HCT116 (cell line): Measurements from ENCODE around the gene TIMP1. TPM values are rescaled to one million over a fixed set of nuclear protein-coding genes. Genes with fewer than 3 reads are reported as not detected.

Experiments used
- ATAC-seq: fragments of 200-7000 bp; cut with Tn5 transposase; 2 replicates; pipeline ENCODE4 v1.9.1; 2020; ENCODE audit warnings: mild to moderate bottlenecking, moderate library complexity
- BruUV-seq: library from RNA; stranded (reverse); fragments of 400-500 nt; replicated peaks from 2 replicates; lab custom pipeline; 2021; lab: Mats Ljungman, UMichigan
- CTCF ChIA-PET: fragments of 300-600 bp; sonication (Branson Sonifier 250); formaldehyde crosslinking; loops from one replicate; lab custom pipeline; 2021; ENCODE audit warnings: antibody characterized with exemption; lab: Charles Lee
- POLR2A ChIA-PET: fragments of 300-600, 350-600 bp; sonication (Branson Sonifier 250); formaldehyde crosslinking; loops from one replicate; lab custom pipeline; 2021; ENCODE audit warnings: antibody characterized with exemption; lab: Charles Lee
- RAD21 ChIA-PET, 2 experiments: fragments of 300-600 bp; sonication (Branson Sonifier 250); formaldehyde crosslinking; loops; one replicate each; lab custom pipeline; 2023; ENCODE audit warnings: low total read pairs in 2 of 2; ENCODE audit not compliant: uncharacterized antibody in 2 of 2, unreplicated experiment in 2 of 2, low non-redundant PET in 1 of 2; lab: Charles Lee
- DNase-seq: peaks from one replicate; pipeline ENCODE4 v3.0.0-alpha.2; 2010; ENCODE audit warnings: low read depth, low spot score
- H2AFZ ChIP-seq: fragments of 200-600 bp; shearing (Covaris generic), sonication (generic); 2 replicates; pipeline ENCODE4 v1.6.1; 2017; ENCODE audit warnings: low read depth, mixed run types, mixed read lengths, antibody characterized with exemption, low read length; ENCODE audit not compliant: poor library complexity, severe bottlenecking
- H3K27ac ChIP-seq: 2 replicates; pipeline ENCODE4 v1.5.1; 2012; ENCODE audit warnings: low read depth, low read length
- H3K27me3 ChIP-seq: fragments of 200-600 bp; sonication (generic); 2 replicates; pipeline ENCODE4 v1.6.1; 2016; ENCODE audit warnings: mixed run types, low read length, mixed read lengths; ENCODE audit not compliant: insufficient read depth
- H3K36me3 ChIP-seq, 2 experiments: fragments of 200-500 bp in 1 of 2; fragments of 200-600 bp in 1 of 2; sonication (Bioruptor generic) in 1 of 2; sonication (generic) in 1 of 2; 2 replicates each; pipeline versions ENCODE4 v1.5.1 to v1.6.1; 2014 to 2016; ENCODE audit warnings: low read length in 2 of 2, inconsistent platforms in 1 of 2, mixed read lengths in 1 of 2, mixed run types in 1 of 2; ENCODE audit not compliant: insufficient read depth in 2 of 2, control insufficient read depth in 1 of 2
- H3K4me1 ChIP-seq, 2 experiments: fragments of 200-600 bp in 1 of 2; sonication (generic) in 1 of 2; 2 replicates each; pipeline versions ENCODE4 v1.5.1 to v1.6.1; 2012 to 2017; ENCODE audit warnings: low read length in 2 of 2, inconsistent platforms in 1 of 2, mild to moderate bottlenecking in 1 of 2, mixed read lengths in 1 of 2, mixed run types in 1 of 2, moderate library complexity in 1 of 2; ENCODE audit not compliant: insufficient read depth in 2 of 2, control insufficient read depth in 1 of 2
- H3K4me2 ChIP-seq: fragments of 200-600 bp; sonication (generic); 2 replicates; pipeline ENCODE4 v1.6.1; 2017; ENCODE audit warnings: mixed run types, low read length, mixed read lengths
- H3K4me3 ChIP-seq, 2 experiments: fragments of 200-600 bp in 1 of 2; sonication (generic) in 1 of 2; replicated peaks in 1 of 2; 2 replicates each; pipeline ENCODE4 v1.5.1; 2011 to 2016; ENCODE audit warnings: low read length in 2 of 2, control low read depth in 1 of 2, low read depth in 1 of 2, mild to moderate bottlenecking in 1 of 2, mixed read lengths in 1 of 2, mixed run types in 1 of 2
- H3K79me2 ChIP-seq: fragments of 200-600 bp; sonication (generic); 2 replicates; pipeline ENCODE4 v1.6.1; 2017; ENCODE audit warnings: mild to moderate bottlenecking, mixed run types, low read length, moderate library complexity, mixed read lengths; ENCODE audit not compliant: insufficient read depth
- H3K9ac ChIP-seq: fragments of 200-600 bp; sonication (generic); 2 replicates; pipeline ENCODE4 v1.6.1; 2016; ENCODE audit warnings: low read length, mixed read lengths
- H3K9me2 ChIP-seq: fragments of 200-600 bp; sonication (generic), shearing (Covaris generic); 2 replicates; pipeline ENCODE4 v1.6.1; 2017; ENCODE audit warnings: mixed run types, mild to moderate bottlenecking, moderate library complexity; ENCODE audit not compliant: insufficient read depth
- H3K9me3 ChIP-seq, 2 experiments: fragments of 200-500 bp in 1 of 2; fragments of 200-600 bp in 1 of 2; sonication (Bioruptor generic) in 1 of 2; sonication (generic) in 1 of 2; 2 replicates each; pipeline ENCODE4 v1.6.1; 2014 to 2017; ENCODE audit warnings: low read length in 2 of 2, mixed read lengths in 2 of 2, inconsistent platforms in 1 of 2, low read depth in 1 of 2, mild to moderate bottlenecking in 1 of 2, mixed run types in 1 of 2, moderate library complexity in 1 of 2; ENCODE audit not compliant: control insufficient read depth in 1 of 2, insufficient read depth in 1 of 2
- H4K20me1 ChIP-seq: fragments of 200-600 bp; sonication (generic), shearing (Covaris generic); 2 replicates; pipeline ENCODE4 v1.6.1; 2017; ENCODE audit warnings: mixed run types, mild to moderate bottlenecking, moderate library complexity; ENCODE audit not compliant: insufficient read depth
- CEBPB ChIP-seq: IDR thresholded peaks from 2 replicates; pipeline ENCODE4 v1.6.1; 2012; ENCODE audit warnings: low read depth
- CTCF ChIP-seq, 3 experiments: fragments of 200-600 bp in 1 of 3; sonication (generic) in 1 of 3; IDR thresholded peaks in 2 of 3; conservative IDR thresholded peaks in 1 of 3; 2 replicates each; pipeline ENCODE4 v1.5.1; 2012 to 2017; ENCODE audit warnings: low read depth in 2 of 3, low read length in 2 of 3, antibody characterized with exemption in 1 of 3, borderline replicate concordance in 1 of 3, control low read depth in 1 of 3, mild to moderate bottlenecking in 1 of 3, mixed read lengths in 1 of 3, mixed run types in 1 of 3, moderate library complexity in 1 of 3; ENCODE audit not compliant: insufficient read depth in 1 of 3
- EGR1 ChIP-seq: IDR thresholded peaks from 2 replicates; pipeline ENCODE4 v1.6.1; 2012; ENCODE audit warnings: low read depth
- ELF1 ChIP-seq: IDR thresholded peaks from 2 replicates; pipeline ENCODE4 v1.6.1; 2012; ENCODE audit warnings: low read depth, borderline replicate concordance
- EZH2 ChIP-seq: fragments of 200-600 bp; sonication (generic); IDR thresholded peaks from 2 replicates; pipeline ENCODE4 v1.6.1; 2017; ENCODE audit warnings: antibody characterized with exemption, mixed run types
- FOSL1 ChIP-seq: IDR thresholded peaks from 2 replicates; pipeline ENCODE4 v1.6.1; 2012; ENCODE audit warnings: low read depth
- JUND ChIP-seq: IDR thresholded peaks from 2 replicates; pipeline ENCODE4 v1.6.1; 2012
- MAX ChIP-seq: IDR thresholded peaks from 2 replicates; pipeline ENCODE4 v1.6.1; 2012
- RAD21 ChIP-seq: IDR thresholded peaks from 2 replicates; pipeline ENCODE4 v1.6.1; 2012; ENCODE audit warnings: low read depth, mild to moderate bottlenecking
- REST ChIP-seq: IDR thresholded peaks from 2 replicates; pipeline ENCODE4 v1.6.1; 2012; ENCODE audit warnings: low read depth
- SRF ChIP-seq: IDR thresholded peaks from 2 replicates; pipeline ENCODE4 v1.6.1; 2012; ENCODE audit warnings: low read depth
- TCF7L2 ChIP-seq: IDR thresholded peaks from 2 replicates; pipeline ENCODE4 v1.7.0; 2011; ENCODE audit warnings: borderline replicate concordance, inconsistent platforms; ENCODE audit not compliant: insufficient read depth, insufficient read length; ENCODE audit errors: extremely low read depth
- YY1 ChIP-seq: IDR thresholded peaks from 2 replicates; pipeline ENCODE4 v1.6.1; 2011; ENCODE audit warnings: low read length, low read depth, moderate library complexity, mild to moderate bottlenecking; ENCODE audit not compliant: insufficient replicate concordance; ENCODE audit errors: extremely low read depth
- ZBTB33 ChIP-seq: IDR thresholded peaks from 2 replicates; pipeline ENCODE4 v1.6.1; 2011; ENCODE audit warnings: mild to moderate bottlenecking, low read length, moderate library complexity; ENCODE audit not compliant: insufficient replicate concordance; ENCODE audit errors: extremely low read depth
- ZFX ChIP-seq: fragments of 450-650 bp; IDR thresholded peaks from 2 replicates; pipeline ENCODE4 v1.6.1; 2017
- intact Hi-C: fragments of 100-400 bp; cut with micrococcal nuclease; formaldehyde crosslinking; loops from 2 replicates; pipeline ENCODE4 v1.10.0; 2022
- total RNA-seq: library from RNA; stranded (reverse); gene quantifications from one replicate; pipeline ENCODE4 v1.2.1, GENCODE V29; 2021; ENCODE audit not compliant: unreplicated experiment

TIMP1 gene
- total RNA-seq, 1 experiment from 2014 or later = 225 TPM

- intact Hi-C loops = loop anchor here (5.0 kb wide), 1 partner anchor 67 kb away; the partner anchor contains the start of gene ARAF
- Histone ChIP-seq H3K27ac (no peak overlapping the region), H3K79me2 (no peaks in the 10 kb centered on the region), H3K4me3 (no peak overlapping the region), H3K36me3 (no peaks in the 10 kb centered on the region), H3K27me3 (no peaks in the 10 kb centered on the region), H3K9me3 (no peaks in the 10 kb centered on the region), H3K9ac (no peak overlapping the region), H4K20me1 (no peaks in the 10 kb centered on the region), H2AFZ (no peak overlapping the region), H3K4me1 (no peaks in the 10 kb centered on the region), H3K9me2 (no peaks in the 10 kb centered on the region), H3K4me2 (no peak overlapping the region)
- TF ChIP-seq ZBTB33 (no peak), ZFX (no peak), JUND (no peak), MAX (no peak), ELF1 (no peak), CEBPB (no peak), EGR1 (no peak), RAD21 (peak; percentile 60), TCF7L2 (no peak), EZH2 (no peak), SRF (no peak), CTCF (IDR thresholded peaks at IDR 0.05 in 2 of 3, conservative IDR thresholded peaks at IDR 0.05 in 1 of 3; ENCODE audit: borderline replicate concordance in 1 of 3, insufficient read depth in 1 of 3, low read depth in 2 of 3, low read length in 2 of 3) (peak; percentile 21 to 27 (median 24); a peak in 2 of 6 replicates), YY1 (no peak), FOSL1 (no peak), REST (no peak)
- CTCF ChIA-PET = interaction anchor here (1.0 kb wide), 1 partner anchor 132 kb away, joined by 3 read pairs; no protein-coding TSS in a partner anchor
- RAD21 ChIA-PET = no interaction called here
- ATAC-seq = peak; percentile 64
- no TSS peak for BruUV-seq
- POLR2A ChIA-PET = no interaction called here
- DNase-seq = no peak
Observed at GRCh38 chrX:47628982-47629381, 46.7 kb downstream of the TIMP1 start.
